Stimulated activated CD8-positive, alpha-beta memory T cell treated with anti-CD3 and anti-CD28 coated beads, Interleukin-15, amount 100 ng/mL, for 1 hour (primary cell): ENCODE results near the gene PPIH.
"Not testable (repeated sequence)": the region's sequence is repeated elsewhere in the genome, so short reads cannot be mapped to it uniquely, and the experiment has no call there.

ENCODE experiments used
- DNase-seq: peaks from one replicate; pipeline ENCODE4 v3.0.0-alpha.2; 2020; ENCODE audit warnings: low read depth

PPIH gene

DNA sequence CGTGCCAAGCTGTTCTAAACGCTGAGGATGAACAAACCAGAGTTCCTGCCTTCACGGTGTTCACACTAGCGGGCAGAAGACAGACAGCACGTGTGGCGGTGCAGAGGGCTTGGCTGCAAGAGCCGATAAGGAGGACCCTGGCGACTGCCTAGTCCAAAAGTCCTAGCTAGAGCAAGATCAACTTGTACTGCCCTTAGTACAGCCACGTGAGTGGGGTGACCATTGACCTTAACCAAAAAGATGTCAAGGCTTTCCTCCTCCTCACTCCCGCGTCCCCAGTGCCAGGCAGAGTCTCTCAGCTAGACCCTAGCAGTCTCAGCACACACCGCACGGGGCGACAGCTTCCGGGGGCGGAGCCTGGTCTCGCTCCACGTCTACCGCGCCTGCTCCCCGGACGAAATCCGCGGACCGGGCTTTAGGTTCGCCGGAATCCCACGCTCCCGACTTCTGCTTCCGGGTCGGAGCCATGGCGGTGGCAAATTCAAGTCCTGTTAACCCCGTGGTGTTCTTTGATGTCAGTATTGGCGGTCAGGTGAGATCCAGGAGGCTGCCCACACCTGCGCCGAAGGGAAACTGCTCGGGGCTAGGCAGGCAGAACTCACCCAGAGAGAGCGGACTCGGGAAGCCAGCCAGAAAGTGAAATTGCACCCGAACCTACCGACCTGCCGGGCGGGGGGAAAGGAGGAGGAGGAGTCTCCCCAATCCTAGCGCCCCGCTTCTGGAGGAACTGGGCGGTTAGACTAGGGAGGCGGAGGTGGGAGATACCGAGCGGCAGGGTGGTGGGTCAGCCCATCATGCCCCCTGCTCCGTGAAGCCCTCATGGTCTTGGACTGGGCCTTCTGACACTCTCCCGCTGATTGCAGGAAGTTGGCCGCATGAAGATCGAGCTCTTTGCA, at the start of gene PPIH:
Gene PPIH, plus strand, starts transcription at position 443 of the 896 bp plus-strand sequence. Its CDS starts 24 bp downstream, at position 467.
- DNase-seq: peak; percentile 88

DNA sequence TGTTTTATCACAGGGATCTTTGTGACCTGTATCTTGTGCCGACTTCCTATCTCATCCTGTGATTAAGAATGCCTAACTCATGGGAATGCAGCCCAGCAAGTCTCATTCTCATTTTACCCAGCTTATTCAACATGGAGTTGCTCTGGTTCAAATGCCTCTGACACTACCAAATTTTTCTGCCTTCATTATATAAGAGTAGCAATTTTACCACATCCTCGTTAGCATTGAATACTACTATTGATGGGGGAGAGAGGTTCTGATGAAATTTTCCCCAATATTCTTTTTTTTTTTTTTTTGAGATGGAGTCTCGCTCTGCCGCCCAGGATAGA, 44.5 kb upstream of the PPIH start:
- DNase-seq: no peak

GRCh38 chr1:42618866-42619265, 39.4 kb upstream of the PPIH start:
- no peak for DNase-seq

GRCh38 chr1:42620307-42620706, 37.9 kb upstream of the PPIH start:
- DNase-seq: no peak

DNA sequence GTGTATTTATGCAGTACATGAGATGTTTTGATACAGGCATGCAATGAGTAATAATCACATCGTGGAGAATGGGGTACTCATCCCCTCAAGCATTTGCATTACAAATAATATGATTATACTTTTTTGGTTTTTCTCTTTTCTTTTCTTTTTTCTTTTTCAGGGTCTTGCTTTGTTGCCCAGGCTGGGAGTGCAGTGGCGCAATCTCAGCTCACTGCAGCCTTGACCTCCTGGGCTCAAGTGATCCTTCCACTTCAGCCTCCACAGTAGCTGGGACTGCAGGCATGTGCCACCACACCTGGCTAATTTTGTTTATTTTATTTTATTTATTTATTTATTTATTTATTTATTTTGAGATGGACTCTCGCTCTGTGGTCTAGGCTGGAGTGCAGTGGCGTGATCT, 37.0 kb upstream of the PPIH start:
- DNase-seq: not testable (repeated sequence)

GRCh38 chr1:42627205-42627604, 31.0 kb upstream of the PPIH start:
- not testable (repeated sequence) for DNase-seq

- no peak for DNase-seq
These were observed 19.1 kb upstream of the PPIH start for GRCh38 chr1:42639116-42639515.

GRCh38 chr1:42646056-42646455, 12.2 kb upstream of the PPIH start:
- DNase-seq: no peak

GRCh38 chr1:42657201-42657600, 1.0 kb upstream of the PPIH start:
- DNase-seq: no peak

DNA sequence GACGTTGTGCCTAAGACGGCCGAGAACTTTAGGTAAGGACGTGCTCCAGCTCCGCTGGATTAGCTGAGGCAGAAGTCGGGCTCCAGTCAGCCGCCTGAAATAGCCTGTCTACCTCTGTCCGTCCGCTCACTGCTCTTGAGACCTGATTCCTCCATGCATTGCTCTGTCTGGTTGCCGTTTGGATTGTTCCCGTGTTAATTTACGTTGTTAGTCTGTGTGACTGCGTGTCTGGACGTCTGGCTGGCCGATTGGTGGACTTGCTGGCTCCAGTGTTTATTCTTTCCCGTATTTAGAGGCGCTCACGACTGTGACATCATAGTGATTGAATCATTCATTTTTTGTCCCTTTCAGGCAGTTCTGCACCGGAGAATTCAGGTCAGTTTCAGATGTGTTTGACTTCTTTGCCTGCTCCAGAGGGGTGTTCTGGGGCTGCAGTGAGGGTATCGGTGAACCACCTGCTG, 684 bp downstream of the PPIH start:
- DNase-seq: no peak

- no peak for DNase-seq
These were observed 2.8 kb downstream of the PPIH start for GRCh38 chr1:42660907-42661500.

- no peak for DNase-seq
These were observed 11.7 kb downstream of the PPIH start for GRCh38 chr1:42669936-42670335.

- DNase-seq: no peak
These were observed 12.2 kb downstream of the PPIH start for GRCh38 chr1:42670425-42670824.

DNA sequence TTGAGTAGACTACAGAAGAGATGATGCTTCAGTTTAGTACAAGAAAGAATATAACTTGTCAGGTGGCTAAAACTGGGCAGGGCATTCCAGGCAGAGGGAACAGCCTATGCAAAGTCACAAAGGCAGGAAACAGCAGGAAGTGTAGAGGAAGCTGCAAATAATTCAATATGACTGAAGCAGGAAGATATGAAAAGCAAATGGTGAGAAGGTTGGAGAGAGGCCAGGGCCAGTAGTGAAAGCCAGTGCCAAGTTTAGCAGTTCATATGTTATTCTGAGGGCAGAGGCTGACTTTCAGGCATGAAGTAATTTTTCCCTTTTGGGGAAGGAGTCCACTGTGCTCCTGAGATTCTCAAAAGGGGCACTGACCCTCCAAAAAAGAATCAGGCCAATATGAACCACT, 16.0 kb downstream of the PPIH start:
- DNase-seq: no peak

DNA sequence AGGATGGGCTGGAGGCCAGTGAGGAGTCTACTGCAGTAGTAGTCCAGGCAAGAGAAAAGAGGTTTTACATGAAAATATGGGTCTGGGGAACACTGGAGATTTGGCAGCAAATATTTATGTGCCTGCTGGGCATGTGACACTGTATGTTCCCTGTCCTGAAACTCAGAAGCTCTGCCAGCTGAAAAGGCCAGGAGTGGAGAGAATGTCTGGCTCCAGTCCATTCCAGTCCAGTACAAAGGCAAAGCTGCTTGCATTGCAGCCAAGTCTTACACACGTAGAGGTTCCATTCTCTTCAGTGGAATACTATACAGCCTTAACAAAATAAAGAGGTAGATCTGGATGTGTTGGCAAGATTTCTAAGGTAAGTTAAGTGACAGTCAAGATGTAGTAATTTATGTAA, 16.5 kb downstream of the PPIH start:
- no peak for DNase-seq

- DNase-seq: no peak
These were observed 17.2 kb downstream of the PPIH start for GRCh38 chr1:42675467-42675866.

GRCh38 chr1:42676534-42677087, 18.4 kb downstream of the PPIH start:
- no peak for DNase-seq

- no peak for DNase-seq
These were observed 21.3 kb downstream of the PPIH start for GRCh38 chr1:42679364-42679983.

DNA sequence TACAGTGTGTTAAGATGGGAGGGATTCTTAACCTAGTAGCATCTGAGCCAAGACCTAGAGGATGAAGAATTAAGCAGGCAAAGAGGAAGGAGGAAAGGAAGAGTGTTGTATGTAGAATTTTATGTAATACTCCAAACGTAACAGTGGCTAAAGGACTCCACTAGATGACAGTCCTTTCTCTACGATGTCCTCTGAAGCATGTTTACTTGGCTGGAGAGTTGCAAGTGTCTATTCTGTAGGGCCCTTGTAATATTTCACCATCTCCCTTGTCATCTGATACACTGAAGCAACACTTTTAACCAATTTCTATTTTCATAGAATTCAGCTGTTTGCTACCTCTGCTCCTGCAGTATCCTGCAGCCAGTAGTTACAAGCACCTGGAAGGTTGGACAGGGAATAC, 21.8 kb downstream of the PPIH start:
- no peak for DNase-seq

GRCh38 chr1:42680921-42681683, 22.9 kb downstream of the PPIH start:
- DNase-seq: no peak

DNA sequence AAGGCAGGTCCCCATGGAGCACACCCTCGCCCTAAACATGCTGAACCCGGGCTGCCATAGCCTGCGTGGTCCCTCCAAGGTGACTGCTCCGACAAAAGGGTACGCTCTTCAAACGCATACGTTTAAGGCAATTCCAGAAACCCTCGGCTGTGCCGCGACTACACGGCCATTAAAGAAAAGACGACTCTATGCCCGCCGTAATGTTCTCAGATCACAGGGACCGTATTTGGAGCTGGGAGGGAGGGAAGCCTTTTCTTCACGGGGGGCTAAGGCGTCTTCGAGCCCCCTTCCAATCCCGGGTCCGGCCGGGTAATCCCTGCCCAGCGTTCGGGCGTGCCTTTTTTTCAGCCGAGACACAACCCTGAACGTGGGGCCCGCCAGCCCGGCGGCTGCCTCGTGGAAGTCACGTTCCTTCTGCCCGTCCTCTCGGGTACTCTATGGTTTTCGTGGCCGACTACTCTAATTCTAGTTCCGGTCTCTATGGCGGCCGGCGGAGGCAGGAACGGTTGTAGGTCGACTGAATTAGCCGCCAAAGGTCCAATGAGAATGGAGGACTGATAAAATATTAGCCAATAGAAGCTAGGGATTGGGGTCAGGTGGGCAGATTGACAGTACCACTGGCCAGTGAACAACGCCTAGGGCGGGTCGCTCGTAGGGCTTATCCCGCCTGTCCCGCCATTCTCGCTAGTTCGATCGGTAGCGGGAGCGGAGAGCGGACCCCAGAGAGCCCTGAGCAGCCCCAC, 23.7 kb downstream of the PPIH start, which contains the start of gene YBX1:
Gene YBX1, plus strand, starts transcription at position 678 of the 743 bp plus-strand sequence. CDS start 148 bp downstream, outside the sequence.
- DNase-seq: peak; percentile 93
